Activated CD4-positive, alpha-beta T cell treated with anti-CD3 and anti-CD28 coated beads for 36 hours (primary cell): Measurements from ENCODE around the gene CBX2. TPM values are rescaled to one million over a fixed set of nuclear protein-coding genes. Genes with fewer than 3 reads are reported as not detected.

Experiments used
- total RNA-seq, 2 experiments: library from RNA; stranded (reverse); gene quantifications; one replicate each; pipeline ENCODE4 v1.2.3, GENCODE V29; 2021

Gene CBX2
- total RNA-seq, 2 experiments from 2014 or later: 4.2 to 4.3 TPM

Other genes starting within 250 kb of the CBX2 start
- under 1 TPM in 1 of 2 experiments, not detected in 1; 0.11 TPM for gene RBFOX3, start 167.1 kb upstream of the CBX2 start, total RNA-seq
- not detected for gene ENPP7, start 47.2 kb upstream of the CBX2 start, total RNA-seq
- gene CBX8, start 18.9 kb downstream of the CBX2 start, total RNA-seq: 1 to 10 TPM; 4.7 to 6.0 TPM
- 10 to 100 TPM; 14.9 to 18.5 TPM for gene CBX4, start 61.3 kb downstream of the CBX2 start, total RNA-seq